Placental epithelial cell (primary cell): ENCODE data around the gene FAM83C. TPM values are rescaled to one million over a fixed set of nuclear protein-coding genes. Genes with fewer than 3 reads are reported as not detected.

Experiments used
- total RNA-seq: library from RNA; depleted of rRNA; stranded (reverse); fragments of >200 nt; gene quantifications from 2 replicates; pipeline ENCODE4 v1.2.3, GENCODE V29; 2012

The FAM83C gene
- under 0.01 and 0.33 TPM in 2 replicates for total RNA-seq

GRCh38 chr20:35291654-35292503 is at the start of gene FAM83C:
TSS of gene FAM83C (minus strand) at chr20:35292425. CDS start at chr20:35292304, 121 bp downstream.

GRCh38 chr20:35284267-35284991 is 7.8 kb downstream of the FAM83C start, which contains the start of gene EIF6:
TSS of gene EIF6 (minus strand) at chr20:35284772. CDS start at chr20:35284487, 285 bp downstream.

GRCh38 chr20:35277531-35278395 is 14.5 kb downstream of the FAM83C start, which contains the start of gene MMP24OS:
TSS of gene MMP24OS (minus strand) at chr20:35278122. CDS start at chr20:35277929, 193 bp downstream.

Other genes starting within 250 kb of the FAM83C start
- 85.6 and 90.9 TPM in 2 replicates for gene TRPC4AP, start 199.6 kb downstream of the FAM83C start, total RNA-seq
- gene EDEM2, start 145.1 kb downstream of the FAM83C start, total RNA-seq, result 31.8 and 49.0 TPM in 2 replicates
- 28.7 and 30.6 TPM in 2 replicates for gene PROCR, start 120.4 kb downstream of the FAM83C start, total RNA-seq
- gene MMP24, start 65.7 kb downstream of the FAM83C start, total RNA-seq, result 0.39 and 1.7 TPM in 2 replicates
- gene MMP24OS, start 14.3 kb downstream of the FAM83C start, total RNA-seq, result 17.9 and 31.8 TPM in 2 replicates
- 109 and 163 TPM in 2 replicates for gene EIF6, start 7.7 kb downstream of the FAM83C start, total RNA-seq
- 18.1 and 22.4 TPM in 2 replicates for gene UQCC1, start 119.5 kb upstream of the FAM83C start, total RNA-seq
- under 0.01 TPM in 1 of 2 replicates, not detected in the other for gene GDF5, start 145.8 kb upstream of the FAM83C start, total RNA-seq
- 13.9 and 16.1 TPM in 2 replicates for gene CEP250, start 163.2 kb upstream of the FAM83C start, total RNA-seq
- not detected in 2 replicates for gene C20orf173, start 237.2 kb upstream of the FAM83C start, total RNA-seq
- gene ERGIC3, start 249.7 kb upstream of the FAM83C start, total RNA-seq, result 382 and 490 TPM in 2 replicates